OCI-LY7 (cell line): ENCODE data around the gene VWF.

ENCODE experiments used
- EZH2phosphoT487 ChIP-seq: fragments of 200-600 bp; sonication (generic); IDR thresholded peaks from 2 replicates; pipeline ENCODE4 v1.6.1; 2018; ENCODE audit warnings: low read depth, borderline replicate concordance, mild to moderate bottlenecking, mixed run types, antibody characterized with exemption, low read length, moderate library complexity, mixed read lengths
- TF ChIP-seq, protein P1 (sequence below): fragments of 200-600 bp; sonication (generic); conservative IDR thresholded peaks from 2 replicates; pipeline ENCODE4 v1.5.1; 2014; ENCODE audit warnings: mild to moderate bottlenecking, antibody characterized with exemption, low read length, moderate library complexity, mixed read lengths

DNA sequence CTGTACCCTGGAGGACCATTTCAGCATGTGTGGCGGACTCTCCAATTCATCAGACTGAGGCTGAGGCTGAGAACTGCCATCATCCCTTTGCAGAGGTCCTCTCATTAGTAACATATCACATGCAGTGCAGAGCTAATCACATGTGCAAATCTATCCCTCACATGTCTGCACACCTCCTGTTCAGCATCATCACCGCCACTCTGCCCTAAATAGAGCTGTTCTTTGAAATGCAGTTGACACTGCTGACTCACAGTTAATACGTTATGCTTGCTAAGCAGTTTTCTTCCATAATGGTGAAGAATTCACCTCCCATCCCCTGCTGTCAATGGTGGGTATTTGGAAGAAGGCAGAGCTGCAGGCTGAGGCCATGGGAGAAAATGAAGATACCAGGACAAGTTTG, 94.4 kb downstream of the VWF start:
- TF ChIP-seq, protein P1, sequence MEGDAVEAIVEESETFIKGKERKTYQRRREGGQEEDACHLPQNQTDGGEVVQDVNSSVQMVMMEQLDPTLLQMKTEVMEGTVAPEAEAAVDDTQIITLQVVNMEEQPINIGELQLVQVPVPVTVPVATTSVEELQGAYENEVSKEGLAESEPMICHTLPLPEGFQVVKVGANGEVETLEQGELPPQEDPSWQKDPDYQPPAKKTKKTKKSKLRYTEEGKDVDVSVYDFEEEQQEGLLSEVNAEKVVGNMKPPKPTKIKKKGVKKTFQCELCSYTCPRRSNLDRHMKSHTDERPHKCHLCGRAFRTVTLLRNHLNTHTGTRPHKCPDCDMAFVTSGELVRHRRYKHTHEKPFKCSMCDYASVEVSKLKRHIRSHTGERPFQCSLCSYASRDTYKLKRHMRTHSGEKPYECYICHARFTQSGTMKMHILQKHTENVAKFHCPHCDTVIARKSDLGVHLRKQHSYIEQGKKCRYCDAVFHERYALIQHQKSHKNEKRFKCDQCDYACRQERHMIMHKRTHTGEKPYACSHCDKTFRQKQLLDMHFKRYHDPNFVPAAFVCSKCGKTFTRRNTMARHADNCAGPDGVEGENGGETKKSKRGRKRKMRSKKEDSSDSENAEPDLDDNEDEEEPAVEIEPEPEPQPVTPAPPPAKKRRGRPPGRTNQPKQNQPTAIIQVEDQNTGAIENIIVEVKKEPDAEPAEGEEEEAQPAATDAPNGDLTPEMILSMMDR = no peak
- TF ChIP-seq EZH2phosphoT487 = no peak
